ENCODE measurements around the gene SYNGR2. TPM values are rescaled to one million over a fixed set of nuclear protein-coding genes. Genes with fewer than 3 reads are reported as not detected.

The SYNGR2 gene
- total RNA-seq, 1 experiment from 2014 or later, result 148 TPM

GRCh38 chr17:78166416-78166815 lies 2.0 kb upstream of the SYNGR2 start:
- no peak overlapping the region for H2AFZ ChIP-seq (ENCODE audit: low read depth, low read length, poor library complexity, severe bottlenecking)
- peaks cover 27% of the 10 kb centered on the region for H3K79me2 ChIP-seq (ENCODE audit: insufficient read depth, low read length)
- no peak for TF ChIP-seq EZH2phosphoT487 (IDR thresholded peaks at IDR 0.05; ENCODE audit: borderline replicate concordance)
- no peak for TF ChIP-seq POLR2A (IDR thresholded peaks at IDR 0.05; ENCODE audit: borderline replicate concordance, extremely low read depth, insufficient read depth, insufficient read length)
- no peak for TF ChIP-seq EZH2 (IDR thresholded peaks at IDR 0.05)
- TF ChIP-seq SIN3A (IDR thresholded peaks at IDR 0.05; ENCODE audit: low read depth), result no peak
- no peak for TF ChIP-seq ZNF274 (IDR thresholded peaks at IDR 0.05; ENCODE audit: low read depth, low read length)
- TF ChIP-seq SRF (IDR thresholded peaks at IDR 0.05; ENCODE audit: low read depth), result no peak
- TF ChIP-seq SP1 (IDR thresholded peaks at IDR 0.05; ENCODE audit: low read depth), result no peak
- no peak for TF ChIP-seq EGR1 (IDR thresholded peaks at IDR 0.05; ENCODE audit: low read depth)
- TF ChIP-seq CEBPB (IDR thresholded peaks at IDR 0.05; ENCODE audit: low read depth), result no peak
- no peak for TF ChIP-seq YY1 (IDR thresholded peaks at IDR 0.05; ENCODE audit: extremely low read depth, insufficient replicate concordance, low read depth, low read length)
- no peak for TF ChIP-seq CTCF (IDR thresholded peaks at IDR 0.05 in 2 of 3, conservative IDR thresholded peaks at IDR 0.05 in 1 of 3; ENCODE audit: borderline replicate concordance in 1 of 3, insufficient read depth in 1 of 3, low read depth in 2 of 3, low read length in 2 of 3)
- no peak for TF ChIP-seq MAX (IDR thresholded peaks at IDR 0.05)
- no peak for TF ChIP-seq ZFX (IDR thresholded peaks at IDR 0.05)
- no peak for TF ChIP-seq ATF3 (IDR thresholded peaks at IDR 0.05)
- TF ChIP-seq ELF1 (IDR thresholded peaks at IDR 0.05; ENCODE audit: borderline replicate concordance, low read depth), result no peak
- TF ChIP-seq CBX3 (IDR thresholded peaks at IDR 0.05; ENCODE audit: low read depth), result no peak
- TF ChIP-seq JUND (IDR thresholded peaks at IDR 0.05), result no peak
- no peak for TF ChIP-seq POLR2AphosphoS5 (IDR thresholded peaks at IDR 0.05; ENCODE audit: low read depth, low read length)
- TF ChIP-seq RAD21 (IDR thresholded peaks at IDR 0.05; ENCODE audit: low read depth), result no peak; the same call in 1 of the 2 replicates
- H3K4me3 ChIP-seq (replicated peaks in 1 of 2; ENCODE audit: low read depth in 1 of 2, low read length in 2 of 2), result no peak overlapping the region
- ChIA-PET RAD21 (ENCODE audit: low non-redundant PET in 1 of 2, low total read pairs in 2 of 2, uncharacterized antibody in 2 of 2, unreplicated experiment in 2 of 2) (no interaction called here), POLR2A (interaction anchor here (1.6 kb wide), 1 partner anchor 20 kb away, joined by 3 read pairs; the partner anchor contains the start of genes AFMID and TK1), CTCF (interaction anchor here (1.6 kb wide), 1 partner anchor 85 kb away, joined by 4 read pairs; no protein-coding TSS in a partner anchor)
- H3K9me3 ChIP-seq (ENCODE audit: control insufficient read depth in 1 of 2, insufficient read depth in 1 of 2, low read depth in 1 of 2, low read length in 2 of 2), result no peaks in the 10 kb centered on the region
- no peaks in the 10 kb centered on the region for H3K27me3 ChIP-seq (ENCODE audit: insufficient read depth, low read length)
- H3K4me2 ChIP-seq (ENCODE audit: low read length), result no peak overlapping the region
- H3K9me2 ChIP-seq (ENCODE audit: insufficient read depth), result no peaks in the 10 kb centered on the region
- intact Hi-C loops (cut with micrococcal nuclease), result loop anchor here (5.0 kb wide), 1 partner anchor 811 kb away; the partner anchor contains the start of gene LGALS3BP
- ATAC-seq, result no peak
- H3K27ac ChIP-seq (ENCODE audit: low read depth, low read length), result no peak overlapping the region
- no peak for DNase-seq (ENCODE audit: low read depth, low spot score)
- BruUV-seq (replicated peaks), result no TSS peak
- H3K36me3 ChIP-seq (ENCODE audit: control insufficient read depth in 1 of 2, insufficient read depth in 2 of 2, low read length in 2 of 2), result peaks cover 4 to 6% of the 10 kb centered on the region in 2 experiments; a peak in 3 of 4 replicates
- H3K4me1 ChIP-seq (ENCODE audit: control insufficient read depth in 1 of 2, insufficient read depth in 2 of 2, low read length in 2 of 2), result peaks cover 22 to 41% of the 10 kb centered on the region in 2 experiments; a peak in 3 of 4 replicates
- peaks cover 5% of the 10 kb centered on the region; the same call in 1 of the 2 replicates for H4K20me1 ChIP-seq (ENCODE audit: insufficient read depth)
- H3K9ac ChIP-seq (ENCODE audit: low read length), result no peak overlapping the region
